ENCODE measurements around the gene FOXP1.
A peak's percentile ranks its signal among the peaks of the same experiment; 100 is the strongest.

FOXP1 gene

GRCh38 chr3:71392251-71392650 is 191.3 kb downstream of the FOXP1 start:
- DNase-seq, result no peak

GRCh38 chr3:71391361-71391760 is 192.2 kb downstream of the FOXP1 start:
- no peak for DNase-seq

- DNase-seq, result peak; percentile 58
Observed at GRCh38 chr3:71389911-71390573, 193.5 kb downstream of the FOXP1 start.

- DNase-seq, result no peak
Observed at GRCh38 chr3:71389191-71389590, 194.3 kb downstream of the FOXP1 start.

GRCh38 chr3:71388535-71389120 is 194.9 kb downstream of the FOXP1 start:
- no peak for DNase-seq

GRCh38 chr3:71387586-71387985 is 195.9 kb downstream of the FOXP1 start:
- no peak for DNase-seq

- peak; percentile 53 for DNase-seq
Observed at GRCh38 chr3:71384837-71385716, 198.5 kb downstream of the FOXP1 start.

- peak; percentile 39 for DNase-seq
Observed at GRCh38 chr3:71384388-71384787, 199.1 kb downstream of the FOXP1 start.

- DNase-seq, result peak; percentile 31
Observed at GRCh38 chr3:71380096-71380495, 203.4 kb downstream of the FOXP1 start.

GRCh38 chr3:71378509-71378908 is 205.0 kb downstream of the FOXP1 start:
- DNase-seq, result no peak

- DNase-seq, result no peak
Observed at GRCh38 chr3:71376911-71377310, 206.6 kb downstream of the FOXP1 start.

GRCh38 chr3:71376503-71376902 is 207.0 kb downstream of the FOXP1 start:
- no peak for DNase-seq

GRCh38 chr3:71374582-71374981 is 208.9 kb downstream of the FOXP1 start:
- no peak for DNase-seq

GRCh38 chr3:71372911-71373637 is 210.5 kb downstream of the FOXP1 start:
- DNase-seq, result no peak

- DNase-seq, result no peak
Observed at GRCh38 chr3:71372241-71372768, 211.2 kb downstream of the FOXP1 start.

- DNase-seq, result no peak
Observed at GRCh38 chr3:71371282-71371681, 212.2 kb downstream of the FOXP1 start.

GRCh38 chr3:71370467-71370866 is 213.1 kb downstream of the FOXP1 start:
- no peak for DNase-seq

GRCh38 chr3:71369701-71370391 is 213.7 kb downstream of the FOXP1 start:
- DNase-seq, result peak; percentile 89

- no peak for DNase-seq
Observed at GRCh38 chr3:71366988-71367604, 216.4 kb downstream of the FOXP1 start.

GRCh38 chr3:71361334-71361890 is 222.1 kb downstream of the FOXP1 start:
- no peak for DNase-seq

GRCh38 chr3:71360764-71361163 is 222.8 kb downstream of the FOXP1 start:
- no peak for DNase-seq
